CD8-positive, alpha-beta memory T cell (primary cell): ENCODE measurements around the gene TBCEL. TPM values are rescaled to one million over a fixed set of nuclear protein-coding genes. Genes with fewer than 3 reads are reported as not detected.

Experiments
- CTCF ChIA-PET: fragments of 350-600 bp; sonication (Branson Sonifier 250); formaldehyde crosslinking; loops from one replicate; lab custom pipeline; 2021; ENCODE audit warnings: antibody characterized with exemption; lab: Charles Lee
- POLR2A ChIA-PET: fragments of 350-600 bp; sonication (Branson Sonifier 250); formaldehyde crosslinking; loops from one replicate; lab custom pipeline; 2021; ENCODE audit warnings: antibody characterized with exemption; lab: Charles Lee
- DNase-seq, 5 donors: peaks; one replicate each; pipeline versions ENCODE4 v3.0.0 to v3.0.0-alpha.2; 2020 to 2022; ENCODE audit warnings: mixed read lengths in 1 of 5
- H3K27ac ChIP-seq: one replicate; pipeline ENCODE4 v1.7.0; 2013; ENCODE audit warnings: low read depth, mild to moderate bottlenecking, low read length, moderate library complexity
- H3K27me3 ChIP-seq: 2 replicates; pipeline ENCODE4 v1.7.0; 2013; ENCODE audit warnings: low read length, mild to moderate bottlenecking; ENCODE audit not compliant: insufficient read depth, poor library complexity, severe bottlenecking
- H3K36me3 ChIP-seq: 2 replicates; pipeline ENCODE4 v1.7.0; 2013; ENCODE audit warnings: mild to moderate bottlenecking, low read length, moderate library complexity; ENCODE audit not compliant: insufficient read depth
- H3K4me1 ChIP-seq: 2 replicates; pipeline ENCODE4 v1.7.0; 2013; ENCODE audit warnings: mild to moderate bottlenecking, low read length, moderate library complexity; ENCODE audit not compliant: insufficient read depth
- H3K4me3 ChIP-seq: 2 replicates; pipeline ENCODE4 v1.7.0; 2013; ENCODE audit warnings: mild to moderate bottlenecking, low read length
- H3K9me3 ChIP-seq: 2 replicates; pipeline ENCODE4 v1.7.0; 2013; ENCODE audit warnings: mild to moderate bottlenecking, low read length
- H3K27ac Mint-ChIP-seq, 8 donors: one replicate each; pipeline ENCODE4 v1.8.0; 2020 to 2021; ENCODE audit warnings: mixed read lengths in 8 of 8, mild to moderate bottlenecking in 6 of 8, inconsistent platforms in 3 of 8, moderate library complexity in 3 of 8
- H3K27me3 Mint-ChIP-seq, 2 donors: one replicate each; pipeline ENCODE4 v1.8.0; 2020 to 2021; ENCODE audit warnings: mixed read lengths in 2 of 2, mild to moderate bottlenecking in 1 of 2, moderate library complexity in 1 of 2
- H3K36me3 Mint-ChIP-seq, 3 donors: one replicate each; pipeline ENCODE4 v1.8.0; 2020 to 2021; ENCODE audit warnings: mixed read lengths in 3 of 3, inconsistent platforms in 1 of 3, mild to moderate bottlenecking in 1 of 3
- H3K4me1 Mint-ChIP-seq, 3 donors: one replicate each; pipeline ENCODE4 v1.8.0; 2020 to 2021; ENCODE audit warnings: mixed read lengths in 3 of 3, inconsistent platforms in 1 of 3, mild to moderate bottlenecking in 1 of 3
- H3K4me3 Mint-ChIP-seq, 7 donors: one replicate each; pipeline ENCODE4 v1.8.0; 2020 to 2021; ENCODE audit warnings: mixed read lengths in 7 of 7, mild to moderate bottlenecking in 6 of 7, moderate library complexity in 4 of 7, inconsistent platforms in 2 of 7
- H3K9me3 Mint-ChIP-seq, 5 donors: one replicate each; pipeline ENCODE4 v1.8.0; 2020 to 2022; ENCODE audit warnings: mixed read lengths in 5 of 5, mild to moderate bottlenecking in 3 of 5, moderate library complexity in 2 of 5, inconsistent platforms in 1 of 5
- polyA plus RNA-seq: library from polyadenylated mRNA; unstranded; fragments of 300-500 nt; fragmentation: Illumina TruSeq; gene quantifications from one replicate; pipeline ENCODE4 v1.2.3, GENCODE V29; 2021
- total RNA-seq, 2 experiments: library from RNA; stranded (reverse); gene quantifications; one replicate each; pipeline ENCODE4 v1.2.3, GENCODE V29; 2021

TBCEL gene
- total and polyA plus RNA-seq, 3 experiments from 2014 or later: 2.6 to 13.2 (median 12.1) TPM

GRCh38 chr11:121032546-121032945 is 8.6 kb downstream of the TBCEL start:
- Mint-ChIP-seq H3K9me3 (no peaks in the 10 kb centered on the region), H3K27ac (no peak overlapping the region), H3K27me3 (no peaks in the 10 kb centered on the region), H3K4me3 (no peak overlapping the region), H3K36me3 (peaks cover 0 to 11% (median 7%) of the 10 kb centered on the region in 3 donors), H3K4me1 (peaks cover 19 to 38% (median 29%) of the 10 kb centered on the region in 3 donors)
- no peaks in the 10 kb centered on the region for H3K27me3 ChIP-seq
- ChIA-PET CTCF (no interaction called here), POLR2A (no interaction called here)
- no peaks in the 10 kb centered on the region for H3K4me1 ChIP-seq
- H3K36me3 ChIP-seq: no peaks in the 10 kb centered on the region
- DNase-seq: no peak
- H3K27ac ChIP-seq: no peak overlapping the region
- H3K4me3 ChIP-seq: no peak overlapping the region
- H3K9me3 ChIP-seq: no peaks in the 10 kb centered on the region

GRCh38 chr11:121033635-121034034 is 9.7 kb downstream of the TBCEL start:
- H3K4me1 Mint-ChIP-seq: peaks cover 19 to 35% (median 30%) of the 10 kb centered on the region in 3 donors
- ChIA-PET CTCF (no interaction called here), POLR2A (no interaction called here)
- H3K9me3 ChIP-seq: no peaks in the 10 kb centered on the region
- H3K36me3 ChIP-seq: no peaks in the 10 kb centered on the region
- peaks cover 1 to 12% (median 7%) of the 10 kb centered on the region in 3 donors for H3K36me3 Mint-ChIP-seq
- H3K4me3 ChIP-seq: no peak overlapping the region
- H3K27me3 ChIP-seq: no peaks in the 10 kb centered on the region
- H3K4me3 Mint-ChIP-seq: no peak overlapping the region
- H3K9me3 Mint-ChIP-seq: no peaks in the 10 kb centered on the region
- no peak overlapping the region for H3K27ac Mint-ChIP-seq
- no peak overlapping the region for H3K27ac ChIP-seq
- no peaks in the 10 kb centered on the region for H3K27me3 Mint-ChIP-seq
- DNase-seq: no peak
- no peaks in the 10 kb centered on the region for H3K4me1 ChIP-seq

GRCh38 chr11:121035169-121035755 is 11.4 kb downstream of the TBCEL start:
- H3K9me3 ChIP-seq: no peaks in the 10 kb centered on the region
- H3K4me3 ChIP-seq: no peak overlapping the region
- H3K4me1 ChIP-seq: no peaks in the 10 kb centered on the region
- no peak for DNase-seq
- no peak overlapping the region for H3K27ac ChIP-seq
- Mint-ChIP-seq H3K27me3 (no peaks in the 10 kb centered on the region), H3K27ac (peak overlapping the region in 1 of 8 donors; percentile 66), H3K4me1 (peaks cover 15 to 28% (median 23%) of the 10 kb centered on the region in 3 donors), H3K36me3 (peaks cover 4 to 16% (median 8%) of the 10 kb centered on the region in 3 donors), H3K9me3 (no peaks in the 10 kb centered on the region), H3K4me3 (no peak overlapping the region)
- no peaks in the 10 kb centered on the region for H3K36me3 ChIP-seq
- no peaks in the 10 kb centered on the region for H3K27me3 ChIP-seq
- POLR2A ChIA-PET: no interaction called here
- CTCF ChIA-PET: interaction anchor here (0.6 kb wide), 1 partner anchor 50 kb away, joined by 3 read pairs; no protein-coding TSS in a partner anchor

GRCh38 chr11:121035780-121036179 is 11.9 kb downstream of the TBCEL start:
- no peak for DNase-seq
- Mint-ChIP-seq H3K27ac (no peak overlapping the region), H3K9me3 (no peaks in the 10 kb centered on the region), H3K4me3 (no peak overlapping the region), H3K36me3 (peaks cover 4 to 14% (median 6%) of the 10 kb centered on the region in 3 donors), H3K27me3 (no peaks in the 10 kb centered on the region), H3K4me1 (peaks cover 13 to 25% (median 19%) of the 10 kb centered on the region in 3 donors)
- H3K27ac ChIP-seq: no peak overlapping the region
- H3K9me3 ChIP-seq: no peaks in the 10 kb centered on the region
- ChIA-PET CTCF (no interaction called here), POLR2A (no interaction called here)
- H3K4me3 ChIP-seq: no peak overlapping the region
- no peaks in the 10 kb centered on the region for H3K36me3 ChIP-seq
- H3K27me3 ChIP-seq: no peaks in the 10 kb centered on the region
- no peaks in the 10 kb centered on the region for H3K4me1 ChIP-seq

- H3K27ac ChIP-seq: no peak overlapping the region
- ChIA-PET CTCF (no interaction called here), POLR2A (no interaction called here)
- Mint-ChIP-seq H3K9me3 (no peaks in the 10 kb centered on the region), H3K27me3 (no peaks in the 10 kb centered on the region), H3K4me3 (no peak overlapping the region), H3K4me1 (peaks cover 13 to 25% (median 19%) of the 10 kb centered on the region in 3 donors), H3K36me3 (peaks cover 4 to 14% (median 6%) of the 10 kb centered on the region in 3 donors), H3K27ac (no peak overlapping the region)
- H3K36me3 ChIP-seq: no peaks in the 10 kb centered on the region
- no peaks in the 10 kb centered on the region for H3K9me3 ChIP-seq
- no peak overlapping the region for H3K4me3 ChIP-seq
- no peaks in the 10 kb centered on the region for H3K4me1 ChIP-seq
- H3K27me3 ChIP-seq: no peaks in the 10 kb centered on the region
- DNase-seq: no peak
Observed at GRCh38 chr11:121037016-121037415, 13.1 kb downstream of the TBCEL start.

- Histone ChIP-seq H3K27me3 (no peaks in the 10 kb centered on the region), H3K9me3 (no peaks in the 10 kb centered on the region), H3K27ac (no peak overlapping the region), H3K4me1 (no peaks in the 10 kb centered on the region), H3K36me3 (no peaks in the 10 kb centered on the region), H3K4me3 (no peak overlapping the region)
- Mint-ChIP-seq H3K9me3 (no peaks in the 10 kb centered on the region), H3K4me1 (peaks cover 13 to 25% (median 19%) of the 10 kb centered on the region in 3 donors), H3K36me3 (peaks cover 4 to 14% (median 6%) of the 10 kb centered on the region in 3 donors), H3K27ac (no peak overlapping the region), H3K27me3 (no peaks in the 10 kb centered on the region), H3K4me3 (no peak overlapping the region)
- CTCF ChIA-PET: no interaction called here
- POLR2A ChIA-PET: no interaction called here
- no peak for DNase-seq
Observed at GRCh38 chr11:121038648-121039409, 14.9 kb downstream of the TBCEL start.

- Mint-ChIP-seq H3K9me3 (no peaks in the 10 kb centered on the region), H3K4me3 (no peak overlapping the region), H3K4me1 (peaks cover 13 to 24% (median 18%) of the 10 kb centered on the region in 3 donors), H3K36me3 (peaks cover 4 to 14% (median 6%) of the 10 kb centered on the region in 3 donors), H3K27me3 (no peaks in the 10 kb centered on the region), H3K27ac (no peak overlapping the region)
- Histone ChIP-seq H3K36me3 (no peaks in the 10 kb centered on the region), H3K27ac (no peak overlapping the region), H3K4me3 (no peak overlapping the region), H3K27me3 (no peaks in the 10 kb centered on the region), H3K4me1 (no peaks in the 10 kb centered on the region), H3K9me3 (no peaks in the 10 kb centered on the region)
- CTCF ChIA-PET: interaction anchor here (0.8 kb wide), 1 partner anchor 13 kb away, joined by 3 read pairs; no protein-coding TSS in a partner anchor
- POLR2A ChIA-PET: no interaction called here
- no peak for DNase-seq
Observed at GRCh38 chr11:121039971-121040613, 16.2 kb downstream of the TBCEL start.

GRCh38 chr11:121040614-121041002 is 16.7 kb downstream of the TBCEL start:
- no peak overlapping the region for H3K4me3 Mint-ChIP-seq
- H3K27me3 Mint-ChIP-seq: no peaks in the 10 kb centered on the region
- H3K9me3 Mint-ChIP-seq: no peaks in the 10 kb centered on the region
- Histone ChIP-seq H3K36me3 (no peaks in the 10 kb centered on the region), H3K27ac (no peak overlapping the region), H3K4me3 (no peak overlapping the region), H3K9me3 (no peaks in the 10 kb centered on the region), H3K27me3 (no peaks in the 10 kb centered on the region), H3K4me1 (no peaks in the 10 kb centered on the region)
- ChIA-PET CTCF (interaction anchor here (0.8 kb wide), 1 partner anchor 12 kb away, joined by 3 read pairs; no protein-coding TSS in a partner anchor), POLR2A (no interaction called here)
- H3K36me3 Mint-ChIP-seq: peaks cover 7 to 14% (median 9%) of the 10 kb centered on the region in 3 donors
- H3K4me1 Mint-ChIP-seq: peaks cover 13 to 19% (median 13%) of the 10 kb centered on the region in 3 donors
- H3K27ac Mint-ChIP-seq: no peak overlapping the region
- DNase-seq: no peak
